Measurements from ENCODE around the gene TAF8.

DNA sequence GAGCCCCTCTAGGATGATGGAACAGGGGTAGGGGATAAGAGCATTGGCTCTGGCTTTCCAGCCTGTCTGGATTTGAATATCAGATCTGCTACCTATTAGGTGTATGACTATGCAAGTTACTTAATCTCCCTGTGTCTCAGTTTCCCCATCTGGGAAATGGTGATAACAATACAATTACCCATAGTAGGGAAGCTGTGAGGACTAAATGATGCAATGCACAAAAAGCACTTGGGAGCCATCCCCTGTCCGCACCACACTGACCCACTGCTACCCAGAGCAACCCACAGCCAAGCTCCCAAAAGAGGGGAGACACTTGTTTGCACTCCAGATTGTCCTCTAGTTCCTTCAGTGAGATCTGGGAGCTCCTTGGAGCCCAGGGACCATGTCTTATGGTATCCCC lies 62.0 kb downstream of the TAF8 start:
- TF ChIP-seq, protein P1, sequence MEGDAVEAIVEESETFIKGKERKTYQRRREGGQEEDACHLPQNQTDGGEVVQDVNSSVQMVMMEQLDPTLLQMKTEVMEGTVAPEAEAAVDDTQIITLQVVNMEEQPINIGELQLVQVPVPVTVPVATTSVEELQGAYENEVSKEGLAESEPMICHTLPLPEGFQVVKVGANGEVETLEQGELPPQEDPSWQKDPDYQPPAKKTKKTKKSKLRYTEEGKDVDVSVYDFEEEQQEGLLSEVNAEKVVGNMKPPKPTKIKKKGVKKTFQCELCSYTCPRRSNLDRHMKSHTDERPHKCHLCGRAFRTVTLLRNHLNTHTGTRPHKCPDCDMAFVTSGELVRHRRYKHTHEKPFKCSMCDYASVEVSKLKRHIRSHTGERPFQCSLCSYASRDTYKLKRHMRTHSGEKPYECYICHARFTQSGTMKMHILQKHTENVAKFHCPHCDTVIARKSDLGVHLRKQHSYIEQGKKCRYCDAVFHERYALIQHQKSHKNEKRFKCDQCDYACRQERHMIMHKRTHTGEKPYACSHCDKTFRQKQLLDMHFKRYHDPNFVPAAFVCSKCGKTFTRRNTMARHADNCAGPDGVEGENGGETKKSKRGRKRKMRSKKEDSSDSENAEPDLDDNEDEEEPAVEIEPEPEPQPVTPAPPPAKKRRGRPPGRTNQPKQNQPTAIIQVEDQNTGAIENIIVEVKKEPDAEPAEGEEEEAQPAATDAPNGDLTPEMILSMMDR (IDR thresholded peaks at IDR 0.05) = no peak
- TF ChIP-seq POLR2A (IDR thresholded peaks at IDR 0.05) = no peak

Measured in lower leg skin (tissue), 3 donors.